Neural cell (in vitro differentiated cells): ENCODE measurements around the gene RNF187. TPM values are rescaled to one million over a fixed set of nuclear protein-coding genes. Genes with fewer than 3 reads are reported as not detected.

Experiments
- H2AFZ ChIP-seq: fragments of 200-600, 300-800 bp; sonication (generic), shearing (Covaris generic); 2 replicates; pipeline ENCODE4 v1.6.0; 2014; ENCODE audit warnings: low read depth, mild to moderate bottlenecking, antibody characterized with exemption, low read length, moderate library complexity
- H3F3A ChIP-seq: fragments of 200-600 bp; shearing (Covaris generic); 2 replicates; pipeline ENCODE4 v1.6.1; 2016; ENCODE audit warnings: mild to moderate bottlenecking, moderate library complexity, mixed read lengths, antibody characterized with exemption, low read length; ENCODE audit not compliant: insufficient read depth, poor library complexity, severe bottlenecking
- H3K27ac ChIP-seq: fragments of 200-600, 300-800 bp; sonication (generic), shearing (Covaris generic); 2 replicates; pipeline ENCODE4 v1.5.1; 2014; ENCODE audit warnings: mild to moderate bottlenecking, low read length, moderate library complexity
- H3K27me3 ChIP-seq: fragments of 300-800, 200-600 bp; sonication (generic), shearing (Covaris generic); 2 replicates; pipeline ENCODE4 v1.6.0; 2014; ENCODE audit warnings: mild to moderate bottlenecking, low read depth, low read length, moderate library complexity; ENCODE audit not compliant: insufficient read depth
- H3K36me3 ChIP-seq: fragments of 300-800, 200-600 bp; sonication (generic), shearing (Covaris generic); 2 replicates; pipeline ENCODE4 v1.5.1; 2014; ENCODE audit warnings: mild to moderate bottlenecking, antibody characterized with exemption, low read length, moderate library complexity; ENCODE audit not compliant: insufficient read depth
- H3K4me2 ChIP-seq: fragments of 300-800, 200-600 bp; sonication (generic), shearing (Covaris generic); 2 replicates; pipeline ENCODE4 v1.6.0; 2014; ENCODE audit warnings: mild to moderate bottlenecking, low read length
- H3K4me3 ChIP-seq: fragments of 300-800, 200-600 bp; sonication (generic), shearing (Covaris generic); 2 replicates; pipeline ENCODE4 v1.5.1; 2014; ENCODE audit warnings: mild to moderate bottlenecking, low read length, moderate library complexity
- H3K79me2 ChIP-seq: fragments of 200-600 bp; shearing (Covaris generic); replicated peaks from 2 replicates; pipeline ENCODE4 v1.6.0; 2014; ENCODE audit warnings: mild to moderate bottlenecking, low read length, moderate library complexity; ENCODE audit not compliant: insufficient read depth
- H3K9ac ChIP-seq: fragments of 300-800, 200-600 bp; sonication (generic), shearing (Covaris generic); 2 replicates; pipeline ENCODE4 v1.6.1; 2016; ENCODE audit warnings: mild to moderate bottlenecking, low read length, mixed read lengths
- H3K9me2 ChIP-seq: fragments of 200-600 bp; shearing (Covaris generic); 2 replicates; pipeline ENCODE4 v1.6.1; 2016; ENCODE audit warnings: mild to moderate bottlenecking, low read length, mixed read lengths; ENCODE audit not compliant: insufficient read depth
- H3K9me3 ChIP-seq: fragments of 200-600, 300-800 bp; sonication (generic), shearing (Covaris generic); 2 replicates; pipeline ENCODE4 v1.6.1; 2016; ENCODE audit warnings: mild to moderate bottlenecking, mixed run types, low read length, moderate library complexity, mixed read lengths
- H4K20me1 ChIP-seq: fragments of 200-600 bp; shearing (Covaris generic); 2 replicates; pipeline ENCODE4 v1.6.1; 2016; ENCODE audit warnings: mild to moderate bottlenecking, mixed run types; ENCODE audit not compliant: insufficient read depth
- CTCF ChIP-seq: fragments of 450-650 bp; IDR thresholded peaks from 2 replicates; pipeline ENCODE4 v1.5.1; 2014; ENCODE audit warnings: antibody characterized with exemption, mild to moderate bottlenecking, moderate library complexity; ENCODE audit not compliant: poor library complexity, severe bottlenecking
- EP300 ChIP-seq: fragments of 450-650 bp; conservative IDR thresholded peaks from 2 replicates; pipeline ENCODE4 v1.6.1; 2014; ENCODE audit warnings: antibody characterized with exemption, mild to moderate bottlenecking, moderate library complexity; ENCODE audit not compliant: poor library complexity, severe bottlenecking
- EZH2 ChIP-seq: fragments of 200-600, 300-800 bp; shearing (Covaris generic), sonication (generic); IDR thresholded peaks from 2 replicates; pipeline ENCODE4 v1.6.1; 2014; ENCODE audit warnings: antibody characterized with exemption, low read length, borderline replicate concordance, mild to moderate bottlenecking; ENCODE audit not compliant: insufficient read depth, poor library complexity, severe bottlenecking
- MXI1 ChIP-seq: fragments of 450-650 bp; conservative IDR thresholded peaks from 2 replicates; pipeline ENCODE4 v1.6.1; 2014; ENCODE audit warnings: antibody characterized with exemption, mild to moderate bottlenecking; ENCODE audit not compliant: poor library complexity, severe bottlenecking
- POLR2AphosphoS5 ChIP-seq: IDR thresholded peaks from 2 replicates; pipeline ENCODE4 v1.6.1; 2012
- RAD21 ChIP-seq: fragments of 450-650 bp; conservative IDR thresholded peaks from 2 replicates; pipeline ENCODE4 v1.6.1; 2014; ENCODE audit warnings: antibody characterized with exemption, mild to moderate bottlenecking, moderate library complexity
- SMC3 ChIP-seq: fragments of 450-650 bp; conservative IDR thresholded peaks from 2 replicates; pipeline ENCODE4 v1.6.1; 2014; ENCODE audit warnings: antibody characterized with exemption, mild to moderate bottlenecking, moderate library complexity; ENCODE audit not compliant: poor library complexity
- TAF1 ChIP-seq: IDR thresholded peaks from 2 replicates; pipeline ENCODE4 v1.6.1; 2012; ENCODE audit warnings: low read depth
- polyA plus RNA-seq: library from polyadenylated mRNA; depleted of rRNA; stranded (reverse); fragments of >200 nt; gene quantifications from 2 replicates; pipeline ENCODE4 v1.2.3, GENCODE V29; 2014
- TF ChIP-seq, protein P1 (sequence below): IDR thresholded peaks from 2 replicates; pipeline ENCODE4 v1.6.1; 2012; ENCODE audit warnings: borderline replicate concordance

RNF187 gene
- polyA plus RNA-seq, 1 donor from 2014 or later, result 73.6 TPM

DNA sequence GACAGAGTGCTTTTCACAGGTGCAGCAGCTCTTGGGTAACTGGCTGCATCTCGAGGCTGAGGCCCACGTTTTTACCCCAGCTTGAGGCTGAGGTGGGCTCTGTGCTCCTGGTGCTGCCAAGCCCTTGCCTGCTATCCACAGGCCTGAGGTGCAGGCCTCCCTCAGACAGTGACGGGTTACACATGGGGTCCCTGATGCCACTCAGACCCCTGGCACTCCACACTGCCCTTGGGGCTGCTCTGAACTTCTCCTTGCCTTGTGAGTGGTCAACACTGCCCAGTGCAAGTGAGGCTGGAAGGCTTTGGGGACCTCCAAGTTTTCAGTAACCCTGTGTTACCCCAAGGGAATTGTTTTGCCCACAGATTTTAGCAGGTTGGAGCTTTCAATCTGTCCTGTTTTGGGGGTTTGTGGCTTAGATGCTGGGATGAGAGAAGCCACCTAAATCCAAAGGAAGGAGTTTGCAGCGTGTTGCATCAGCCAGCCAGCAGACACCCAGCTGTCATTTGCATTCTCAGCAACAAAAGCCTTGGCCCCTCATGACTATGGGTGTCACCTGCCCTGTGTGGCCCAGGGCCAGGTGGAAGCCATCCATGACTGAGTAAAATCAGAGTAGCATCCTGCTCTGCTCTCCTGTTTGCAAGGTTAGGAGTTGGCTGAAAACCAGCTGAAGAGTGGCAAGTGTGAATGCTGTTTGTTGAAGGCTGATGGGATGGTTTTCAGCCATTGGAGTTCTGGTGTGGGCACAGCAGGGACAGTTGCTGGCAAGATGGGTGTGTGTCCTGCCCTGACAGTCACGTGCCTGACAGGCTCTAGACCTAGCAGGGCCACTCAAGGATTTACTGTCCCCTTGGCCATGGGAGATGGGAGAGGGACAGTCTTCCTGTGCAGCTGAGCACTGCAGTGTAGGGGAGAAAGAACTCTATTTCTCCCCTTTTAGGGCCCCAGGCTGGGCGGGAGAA is 3.2 kb downstream of the RNF187 start:
- no peaks in the 10 kb centered on the region for H3K27me3 ChIP-seq

More for the DNA sequence above, 3.2 kb downstream of the RNF187 start:
- no peaks in the 10 kb centered on the region for H3K36me3 ChIP-seq
- H2AFZ ChIP-seq, result no peak overlapping the region
- H4K20me1 ChIP-seq, result no peaks in the 10 kb centered on the region
- H3K9me2 ChIP-seq, result no peaks in the 10 kb centered on the region
- no peaks in the 10 kb centered on the region for H3F3A ChIP-seq
- no peak for TF ChIP-seq EP300
- no peak for TF ChIP-seq EZH2
- no peak for TF ChIP-seq TAF1
- TF ChIP-seq, protein P1, sequence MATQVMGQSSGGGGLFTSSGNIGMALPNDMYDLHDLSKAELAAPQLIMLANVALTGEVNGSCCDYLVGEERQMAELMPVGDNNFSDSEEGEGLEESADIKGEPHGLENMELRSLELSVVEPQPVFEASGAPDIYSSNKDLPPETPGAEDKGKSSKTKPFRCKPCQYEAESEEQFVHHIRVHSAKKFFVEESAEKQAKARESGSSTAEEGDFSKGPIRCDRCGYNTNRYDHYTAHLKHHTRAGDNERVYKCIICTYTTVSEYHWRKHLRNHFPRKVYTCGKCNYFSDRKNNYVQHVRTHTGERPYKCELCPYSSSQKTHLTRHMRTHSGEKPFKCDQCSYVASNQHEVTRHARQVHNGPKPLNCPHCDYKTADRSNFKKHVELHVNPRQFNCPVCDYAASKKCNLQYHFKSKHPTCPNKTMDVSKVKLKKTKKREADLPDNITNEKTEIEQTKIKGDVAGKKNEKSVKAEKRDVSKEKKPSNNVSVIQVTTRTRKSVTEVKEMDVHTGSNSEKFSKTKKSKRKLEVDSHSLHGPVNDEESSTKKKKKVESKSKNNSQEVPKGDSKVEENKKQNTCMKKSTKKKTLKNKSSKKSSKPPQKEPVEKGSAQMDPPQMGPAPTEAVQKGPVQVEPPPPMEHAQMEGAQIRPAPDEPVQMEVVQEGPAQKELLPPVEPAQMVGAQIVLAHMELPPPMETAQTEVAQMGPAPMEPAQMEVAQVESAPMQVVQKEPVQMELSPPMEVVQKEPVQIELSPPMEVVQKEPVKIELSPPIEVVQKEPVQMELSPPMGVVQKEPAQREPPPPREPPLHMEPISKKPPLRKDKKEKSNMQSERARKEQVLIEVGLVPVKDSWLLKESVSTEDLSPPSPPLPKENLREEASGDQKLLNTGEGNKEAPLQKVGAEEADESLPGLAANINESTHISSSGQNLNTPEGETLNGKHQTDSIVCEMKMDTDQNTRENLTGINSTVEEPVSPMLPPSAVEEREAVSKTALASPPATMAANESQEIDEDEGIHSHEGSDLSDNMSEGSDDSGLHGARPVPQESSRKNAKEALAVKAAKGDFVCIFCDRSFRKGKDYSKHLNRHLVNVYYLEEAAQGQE, result no peak
- TF ChIP-seq MXI1, result no peak
- TF ChIP-seq RAD21, result no peak
- TF ChIP-seq POLR2AphosphoS5, result no peak
- TF ChIP-seq SMC3, result no peak
- TF ChIP-seq CTCF, result no peak
- no peak overlapping the region for H3K27ac ChIP-seq
- H3K4me2 ChIP-seq, result no peak overlapping the region
- no peaks in the 10 kb centered on the region for H3K9me3 ChIP-seq
- H3K79me2 ChIP-seq, result peaks cover 9% of the 10 kb centered on the region
- H3K4me3 ChIP-seq, result peak overlapping the region; percentile 25
- H3K9ac ChIP-seq, result no peak overlapping the region
